Measurements from ENCODE around the gene MAPKAP1.

GRCh38 chr9:125593581-125594222 lies 113.3 kb downstream of the MAPKAP1 start:
- TF ChIP-seq FOSL2 (CRISPR knock-in tag; IDR thresholded peaks at IDR 0.05) (no peak), MAFK (conservative IDR thresholded peaks at IDR 0.05 in 1 of 2, IDR thresholded peaks at IDR 0.05 in 1 of 2; ENCODE audit: low read length in 2 of 2) (no peak), CTCF (CRISPR knock-in tag; IDR thresholded peaks at IDR 0.05) (no peak), CHD2 (IDR thresholded peaks at IDR 0.05; ENCODE audit: low read depth, low read length) (no peak), ZHX1 (CRISPR knock-in tag; IDR thresholded peaks at IDR 0.05; ENCODE audit: low read depth) (no peak), ZNF317 (CRISPR knock-in tag; IDR thresholded peaks at IDR 0.05) (no peak), ZFY (CRISPR knock-in tag; IDR thresholded peaks at IDR 0.05) (no peak), PREB (CRISPR knock-in tag; IDR thresholded peaks at IDR 0.05) (no peak), ZNF382 (CRISPR knock-in tag; IDR thresholded peaks at IDR 0.05; ENCODE audit: borderline replicate concordance) (no peak), BCLAF1 (IDR thresholded peaks at IDR 0.05) (no peak), POLR2A (IDR thresholded peaks at IDR 0.05; ENCODE audit: insufficient read depth in 1 of 2, low read depth in 2 of 2, low read length in 2 of 2) (no peak)
- TF ChIP-seq, protein P1, sequence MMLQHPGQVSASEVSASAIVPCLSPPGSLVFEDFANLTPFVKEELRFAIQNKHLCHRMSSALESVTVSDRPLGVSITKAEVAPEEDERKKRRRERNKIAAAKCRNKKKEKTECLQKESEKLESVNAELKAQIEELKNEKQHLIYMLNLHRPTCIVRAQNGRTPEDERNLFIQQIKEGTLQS (CRISPR knock-in tag; IDR thresholded peaks at IDR 0.05): no peak

Data from HepG2 (cell line).